HG02759 (cell line): ENCODE data around the gene ECPAS.
"Not testable (repeated sequence)": the region's sequence is repeated elsewhere in the genome, so short reads cannot be mapped to it uniquely, and the experiment has no call there.

Experiments
- ATAC-seq: cut with Tn5 transposase; IDR thresholded peaks from one replicate; pipeline ENCODE4 v1.9.1; 2021; ENCODE audit warnings: mild to moderate bottlenecking, moderate library complexity; ENCODE audit not compliant: unreplicated experiment

ECPAS gene

GRCh38 chr9:111360881-111361280 lies 123.3 kb downstream of the ECPAS start:
- ATAC-seq: peak; percentile 50

- ATAC-seq: no peak
These were observed 127.5 kb downstream of the ECPAS start for GRCh38 chr9:111356481-111357244.

GRCh38 chr9:111352545-111352944 lies 131.6 kb downstream of the ECPAS start:
- ATAC-seq: no peak

- no peak for ATAC-seq
These were observed 133.6 kb downstream of the ECPAS start for GRCh38 chr9:111350556-111350955.

GRCh38 chr9:111349766-111350165 lies 134.4 kb downstream of the ECPAS start:
- ATAC-seq: no peak

- ATAC-seq: no peak
These were observed 135.3 kb downstream of the ECPAS start for GRCh38 chr9:111348821-111349271.

- not testable (repeated sequence) for ATAC-seq
These were observed 149.8 kb downstream of the ECPAS start for GRCh38 chr9:111334318-111334863.

GRCh38 chr9:111330124-111330523 lies 154.1 kb downstream of the ECPAS start, which contains the start of gene OR2K2:
OR2K2 (minus strand) TSS chr9:111330224; CDS start chr9:111328433, 1,791 bp downstream.
- ATAC-seq: no peak

- no peak for ATAC-seq
These were observed 163.6 kb downstream of the ECPAS start for GRCh38 chr9:111320631-111321030.

GRCh38 chr9:111316796-111317195 lies 167.4 kb downstream of the ECPAS start:
- ATAC-seq: no peak
